Esophagus squamous epithelium (tissue), 4 donors: ENCODE results near the gene PDLIM7.

ENCODE experiments used
- CTCF ChIP-seq, 6 experiments: fragments of 450-650 bp in 4 of 6; fragments of 200-600 bp in 2 of 6; sonication (generic) in 2 of 6; IDR thresholded peaks; one replicate each; pipeline ENCODE4 v1.5.1; 2016 to 2019; ENCODE audit warnings: antibody characterized with exemption in 6 of 6, mild to moderate bottlenecking in 4 of 6, moderate library complexity in 4 of 6
- POLR2A ChIP-seq, 4 donors: fragments of 450-650 bp; IDR thresholded peaks; one replicate each; pipeline ENCODE4 v1.6.1; 2017; ENCODE audit warnings: antibody characterized with exemption in 4 of 4, mild to moderate bottlenecking in 4 of 4, moderate library complexity in 3 of 4

DNA sequence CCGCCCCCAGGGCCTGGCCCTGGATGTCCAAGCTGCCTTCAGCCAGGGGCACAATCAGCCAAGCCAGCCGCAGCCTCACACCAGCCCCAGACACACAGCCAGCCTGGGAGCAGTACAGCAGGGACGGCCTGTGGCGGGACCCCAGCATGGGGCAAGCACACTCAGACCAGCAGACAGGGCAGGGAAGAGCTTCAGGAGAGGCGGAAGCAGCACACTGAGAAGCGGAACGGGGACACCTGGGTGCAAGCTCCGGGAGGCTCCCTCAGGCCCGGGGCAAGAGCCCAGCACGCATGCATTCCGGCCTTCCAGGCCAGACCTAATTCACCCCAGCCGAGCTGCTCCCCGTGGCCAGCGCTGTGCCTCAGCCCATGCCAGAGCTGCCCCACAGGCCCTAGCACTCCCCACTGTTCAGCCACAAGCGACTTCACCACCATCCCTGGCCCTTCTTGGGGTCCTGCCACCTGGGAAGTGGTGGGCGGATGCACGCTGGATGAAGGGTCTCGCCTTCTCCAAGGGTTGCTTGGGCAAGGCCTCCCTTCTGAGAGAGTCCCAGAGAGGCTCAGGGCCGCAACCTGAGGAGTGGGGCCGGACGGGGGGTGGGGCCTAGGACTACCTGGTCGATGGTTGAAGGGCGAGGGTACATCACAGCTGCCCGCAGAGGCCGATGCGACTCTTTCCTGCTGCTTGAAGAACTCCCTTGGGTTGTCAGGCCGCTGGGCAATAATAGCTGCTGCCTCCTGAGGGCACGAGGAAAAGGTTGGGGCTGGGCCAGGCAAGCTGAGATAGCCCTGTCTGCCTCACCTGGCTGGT lies 37.4 kb downstream of the PDLIM7 start:
- no peak for TF ChIP-seq CTCF (IDR thresholded peaks at IDR 0.05)
- TF ChIP-seq POLR2A (IDR thresholded peaks at IDR 0.05), result no peak
